ENCODE results near the gene WNK2.

- TF ChIP-seq CTCF (conservative IDR thresholded peaks at IDR 0.05 in 1 of 2, IDR thresholded peaks at IDR 0.05 in 1 of 2; ENCODE audit: extremely low read depth in 1 of 2, insufficient read depth in 1 of 2, low read depth in 1 of 2, low read length in 2 of 2) (peak; percentile 87 to 99), EZH2 (IDR thresholded peaks at IDR 0.05; ENCODE audit: borderline replicate concordance, low read length) (no peak)
Observed at GRCh38 chr9:93159601-93160471, 24.1 kb upstream of the WNK2 start.

All from mammary epithelial cell (primary cell).